ENCODE measurements around the gene PCNX2.

The PCNX2 gene

GRCh38 chr1:233105225-233105624 lies 190.3 kb downstream of the PCNX2 start:
- Histone ChIP-seq H3K27me3 (ENCODE audit: insufficient read depth, insufficient read length) (no peaks in the 10 kb centered on the region), H3K9me3 (ENCODE audit: insufficient read depth, low read length) (no peaks in the 10 kb centered on the region), H3K36me3 (ENCODE audit: insufficient read depth, insufficient read length, low read length) (peaks cover 4% of the 10 kb centered on the region), H3K4me3 (ENCODE audit: insufficient read length, low read depth) (no peak overlapping the region), H3K9ac (ENCODE audit: insufficient read length, low read depth) (no peak overlapping the region), H3K4me1 (ENCODE audit: insufficient read depth, insufficient read length) (no peaks in the 10 kb centered on the region)
- DNase-seq (ENCODE audit: low read depth, low spot score), result no peak
- TF ChIP-seq ZNF274 (IDR thresholded peaks at IDR 0.05; ENCODE audit: low read depth, low read length), result no peak
- TF ChIP-seq YY1 (IDR thresholded peaks at IDR 0.05; ENCODE audit: insufficient read depth, insufficient read length), result no peak
- TF ChIP-seq SUZ12 (IDR thresholded peaks at IDR 0.05; ENCODE audit: extremely low read depth, insufficient read depth, insufficient read length), result no peak

GRCh38 chr1:233102341-233102740 lies 193.2 kb downstream of the PCNX2 start:
- H3K4me3 ChIP-seq (ENCODE audit: insufficient read length, low read depth), result no peak overlapping the region
- DNase-seq (ENCODE audit: low read depth, low spot score), result no peak
- no peak for TF ChIP-seq SUZ12 (IDR thresholded peaks at IDR 0.05; ENCODE audit: extremely low read depth, insufficient read depth, insufficient read length)
- no peak for TF ChIP-seq YY1 (IDR thresholded peaks at IDR 0.05; ENCODE audit: insufficient read depth, insufficient read length)
- TF ChIP-seq ZNF274 (IDR thresholded peaks at IDR 0.05; ENCODE audit: low read depth, low read length), result no peak
- no peaks in the 10 kb centered on the region for H3K9me3 ChIP-seq (ENCODE audit: insufficient read depth, low read length)
- H3K27me3 ChIP-seq (ENCODE audit: insufficient read depth, insufficient read length), result no peaks in the 10 kb centered on the region
- H3K4me1 ChIP-seq (ENCODE audit: insufficient read depth, insufficient read length), result no peaks in the 10 kb centered on the region
- no peak overlapping the region for H3K9ac ChIP-seq (ENCODE audit: insufficient read length, low read depth)
- H3K36me3 ChIP-seq (ENCODE audit: insufficient read depth, insufficient read length, low read length), result no peaks in the 10 kb centered on the region

GRCh38 chr1:233097959-233098580 lies 197.5 kb downstream of the PCNX2 start:
- no peaks in the 10 kb centered on the region for H3K4me1 ChIP-seq (ENCODE audit: insufficient read depth, insufficient read length)
- H3K9me3 ChIP-seq (ENCODE audit: insufficient read depth, low read length), result no peaks in the 10 kb centered on the region
- TF ChIP-seq ZNF274 (IDR thresholded peaks at IDR 0.05; ENCODE audit: low read depth, low read length) (no peak), YY1 (IDR thresholded peaks at IDR 0.05; ENCODE audit: insufficient read depth, insufficient read length) (no peak), SUZ12 (IDR thresholded peaks at IDR 0.05; ENCODE audit: extremely low read depth, insufficient read depth, insufficient read length) (no peak)
- H3K36me3 ChIP-seq (ENCODE audit: insufficient read depth, insufficient read length, low read length), result peaks cover 3% of the 10 kb centered on the region
- no peak overlapping the region for H3K4me3 ChIP-seq (ENCODE audit: insufficient read length, low read depth)
- no peak for DNase-seq (ENCODE audit: low read depth, low spot score)
- H3K9ac ChIP-seq (ENCODE audit: insufficient read length, low read depth), result no peak overlapping the region
- H3K27me3 ChIP-seq (ENCODE audit: insufficient read depth, insufficient read length), result no peaks in the 10 kb centered on the region

- TF ChIP-seq YY1 (IDR thresholded peaks at IDR 0.05; ENCODE audit: insufficient read depth, insufficient read length) (no peak), SUZ12 (IDR thresholded peaks at IDR 0.05; ENCODE audit: extremely low read depth, insufficient read depth, insufficient read length) (no peak), ZNF274 (IDR thresholded peaks at IDR 0.05; ENCODE audit: low read depth, low read length) (no peak)
- peaks cover 3% of the 10 kb centered on the region for H3K36me3 ChIP-seq (ENCODE audit: insufficient read depth, insufficient read length, low read length)
- no peaks in the 10 kb centered on the region for H3K9me3 ChIP-seq (ENCODE audit: insufficient read depth, low read length)
- no peak overlapping the region for H3K4me3 ChIP-seq (ENCODE audit: insufficient read length, low read depth)
- no peaks in the 10 kb centered on the region for H3K27me3 ChIP-seq (ENCODE audit: insufficient read depth, insufficient read length)
- H3K4me1 ChIP-seq (ENCODE audit: insufficient read depth, insufficient read length), result no peaks in the 10 kb centered on the region
- no peak overlapping the region for H3K9ac ChIP-seq (ENCODE audit: insufficient read length, low read depth)
- DNase-seq (ENCODE audit: low read depth, low spot score), result no peak
Observed at GRCh38 chr1:233097546-233097945, 198.0 kb downstream of the PCNX2 start.

GRCh38 chr1:233094691-233095090 lies 200.8 kb downstream of the PCNX2 start:
- no peaks in the 10 kb centered on the region for H3K27me3 ChIP-seq (ENCODE audit: insufficient read depth, insufficient read length)
- H3K9ac ChIP-seq (ENCODE audit: insufficient read length, low read depth), result no peak overlapping the region
- H3K9me3 ChIP-seq (ENCODE audit: insufficient read depth, low read length), result no peaks in the 10 kb centered on the region
- H3K4me1 ChIP-seq (ENCODE audit: insufficient read depth, insufficient read length), result no peaks in the 10 kb centered on the region
- TF ChIP-seq ZNF274 (IDR thresholded peaks at IDR 0.05; ENCODE audit: low read depth, low read length) (no peak), YY1 (IDR thresholded peaks at IDR 0.05; ENCODE audit: insufficient read depth, insufficient read length) (no peak), SUZ12 (IDR thresholded peaks at IDR 0.05; ENCODE audit: extremely low read depth, insufficient read depth, insufficient read length) (no peak)
- peaks cover 13% of the 10 kb centered on the region for H3K36me3 ChIP-seq (ENCODE audit: insufficient read depth, insufficient read length, low read length)
- no peak for DNase-seq (ENCODE audit: low read depth, low spot score)
- H3K4me3 ChIP-seq (ENCODE audit: insufficient read length, low read depth), result no peak overlapping the region

- DNase-seq (ENCODE audit: low read depth, low spot score), result no peak
- no peak for TF ChIP-seq SUZ12 (IDR thresholded peaks at IDR 0.05; ENCODE audit: extremely low read depth, insufficient read depth, insufficient read length)
- no peak for TF ChIP-seq YY1 (IDR thresholded peaks at IDR 0.05; ENCODE audit: insufficient read depth, insufficient read length)
- no peak for TF ChIP-seq ZNF274 (IDR thresholded peaks at IDR 0.05; ENCODE audit: low read depth, low read length)
- H3K36me3 ChIP-seq (ENCODE audit: insufficient read depth, insufficient read length, low read length), result peaks cover 14% of the 10 kb centered on the region
- no peaks in the 10 kb centered on the region for H3K9me3 ChIP-seq (ENCODE audit: insufficient read depth, low read length)
- H3K4me3 ChIP-seq (ENCODE audit: insufficient read length, low read depth), result no peak overlapping the region
- H3K4me1 ChIP-seq (ENCODE audit: insufficient read depth, insufficient read length), result no peaks in the 10 kb centered on the region
- H3K9ac ChIP-seq (ENCODE audit: insufficient read length, low read depth), result no peak overlapping the region
- no peaks in the 10 kb centered on the region for H3K27me3 ChIP-seq (ENCODE audit: insufficient read depth, insufficient read length)
Observed at GRCh38 chr1:233094269-233094668, 201.3 kb downstream of the PCNX2 start.

- TF ChIP-seq YY1 (IDR thresholded peaks at IDR 0.05; ENCODE audit: insufficient read depth, insufficient read length), result no peak
- TF ChIP-seq SUZ12 (IDR thresholded peaks at IDR 0.05; ENCODE audit: extremely low read depth, insufficient read depth, insufficient read length), result no peak
- TF ChIP-seq ZNF274 (IDR thresholded peaks at IDR 0.05; ENCODE audit: low read depth, low read length), result no peak
- H3K36me3 ChIP-seq (ENCODE audit: insufficient read depth, insufficient read length, low read length), result peaks cover 14% of the 10 kb centered on the region
Observed at GRCh38 chr1:233090746-233091494, 204.6 kb downstream of the PCNX2 start.

More at GRCh38 chr1:233090746-233091494, 204.6 kb downstream of the PCNX2 start:
- H3K27me3 ChIP-seq (ENCODE audit: insufficient read depth, insufficient read length), result no peaks in the 10 kb centered on the region
- no peak overlapping the region for H3K4me3 ChIP-seq (ENCODE audit: insufficient read length, low read depth)
- H3K4me1 ChIP-seq (ENCODE audit: insufficient read depth, insufficient read length), result no peaks in the 10 kb centered on the region
- DNase-seq (ENCODE audit: low read depth, low spot score), result no peak
- H3K9ac ChIP-seq (ENCODE audit: insufficient read length, low read depth), result no peak overlapping the region
- H3K9me3 ChIP-seq (ENCODE audit: insufficient read depth, low read length), result no peaks in the 10 kb centered on the region
